Measurements from ENCODE around the gene HAUS6. TPM values are rescaled to one million over a fixed set of nuclear protein-coding genes. Genes with fewer than 3 reads are reported as not detected.

HAUS6 gene
- total RNA-seq, 1 experiment from 2014 or later, result 14.4 TPM

DNA sequence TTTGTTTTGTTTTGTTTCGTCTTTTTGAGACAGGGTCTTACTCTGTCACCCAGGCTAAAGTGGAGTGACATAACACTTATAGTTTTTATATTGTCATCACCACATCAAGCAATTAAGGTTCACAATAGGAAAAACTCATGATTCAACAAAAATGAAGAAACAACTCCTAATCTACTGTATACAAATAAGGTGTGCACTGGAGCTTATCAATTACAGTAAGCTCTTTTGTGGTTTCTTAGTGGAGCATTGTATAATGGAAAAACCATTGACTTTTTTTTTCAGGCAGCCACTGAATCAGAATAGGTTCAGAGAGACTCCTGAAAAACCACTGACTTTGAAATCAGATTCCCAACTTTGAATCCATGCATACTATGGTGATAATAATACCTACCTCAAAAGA, 35.4 kb upstream of the HAUS6 start:
- POLR2A ChIA-PET (ENCODE audit: unreplicated experiment), result no interaction called here
- CTCF ChIA-PET, result no interaction called here
- H3K27ac ChIP-seq (ENCODE audit: low read length), result no peak overlapping the region

DNA sequence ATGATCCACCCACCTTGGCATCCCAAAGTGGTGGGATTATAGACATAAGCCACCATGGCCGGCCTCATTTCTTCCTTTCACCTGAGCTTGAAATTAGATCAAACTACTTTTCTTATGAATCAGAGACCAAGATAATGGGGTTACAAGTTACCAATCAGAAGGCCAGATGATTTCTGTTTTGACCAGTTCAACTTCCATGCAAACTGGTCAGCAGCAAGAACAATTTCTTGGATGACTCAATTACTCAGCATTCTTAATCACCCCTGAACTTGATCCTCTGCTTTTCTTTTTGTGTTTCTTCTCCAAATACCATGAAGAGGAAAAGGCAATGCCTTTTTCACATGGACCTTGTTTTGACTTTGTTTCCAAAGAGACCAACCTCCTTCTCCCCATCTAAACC, 34.6 kb upstream of the HAUS6 start:
- TF ChIP-seq EZH2phosphoT487 (IDR thresholded peaks at IDR 0.05; ENCODE audit: borderline replicate concordance, low read length) (no peak), EZH2 (IDR thresholded peaks at IDR 0.05; ENCODE audit: low read length, unreplicated experiment) (no peak)
- TF ChIP-seq, protein P1, sequence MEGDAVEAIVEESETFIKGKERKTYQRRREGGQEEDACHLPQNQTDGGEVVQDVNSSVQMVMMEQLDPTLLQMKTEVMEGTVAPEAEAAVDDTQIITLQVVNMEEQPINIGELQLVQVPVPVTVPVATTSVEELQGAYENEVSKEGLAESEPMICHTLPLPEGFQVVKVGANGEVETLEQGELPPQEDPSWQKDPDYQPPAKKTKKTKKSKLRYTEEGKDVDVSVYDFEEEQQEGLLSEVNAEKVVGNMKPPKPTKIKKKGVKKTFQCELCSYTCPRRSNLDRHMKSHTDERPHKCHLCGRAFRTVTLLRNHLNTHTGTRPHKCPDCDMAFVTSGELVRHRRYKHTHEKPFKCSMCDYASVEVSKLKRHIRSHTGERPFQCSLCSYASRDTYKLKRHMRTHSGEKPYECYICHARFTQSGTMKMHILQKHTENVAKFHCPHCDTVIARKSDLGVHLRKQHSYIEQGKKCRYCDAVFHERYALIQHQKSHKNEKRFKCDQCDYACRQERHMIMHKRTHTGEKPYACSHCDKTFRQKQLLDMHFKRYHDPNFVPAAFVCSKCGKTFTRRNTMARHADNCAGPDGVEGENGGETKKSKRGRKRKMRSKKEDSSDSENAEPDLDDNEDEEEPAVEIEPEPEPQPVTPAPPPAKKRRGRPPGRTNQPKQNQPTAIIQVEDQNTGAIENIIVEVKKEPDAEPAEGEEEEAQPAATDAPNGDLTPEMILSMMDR (conservative IDR thresholded peaks at IDR 0.05; ENCODE audit: low read depth, low read length), result no peak
- intact Hi-C loops (cut with micrococcal nuclease), result no loop called here
- POLR2A ChIA-PET (ENCODE audit: unreplicated experiment), result no interaction called here
- Histone ChIP-seq H3K4me3 (ENCODE audit: low read length) (no peak overlapping the region), H3K36me3 (ENCODE audit: low read depth, low read length) (no peaks in the 10 kb centered on the region), H3K9me3 (ENCODE audit: low read length) (no peaks in the 10 kb centered on the region), H3K4me2 (ENCODE audit: low read length) (0 out of 2 replicates have a peak overlapping the region, but pooled peaks have one; percentile 12), H3K27me3 (ENCODE audit: low read length) (no peaks in the 10 kb centered on the region), H3K9ac (ENCODE audit: low read length) (no peak overlapping the region), H3K79me2 (ENCODE audit: low read length) (no peaks in the 10 kb centered on the region), H4K20me1 (ENCODE audit: low read length) (no peaks in the 10 kb centered on the region), H3K4me1 (ENCODE audit: insufficient read depth, low read length) (peaks cover 5% of the 10 kb centered on the region; the same call in 1 of the 2 replicates), H3K27ac (ENCODE audit: low read length) (no peak overlapping the region), H3F3A (ENCODE audit: low read length, unreplicated experiment) (no peaks in the 10 kb centered on the region), H3K9me2 (replicated peaks; ENCODE audit: low read length) (no peaks in the 10 kb centered on the region), H2AFZ (ENCODE audit: low read length) (no peak overlapping the region)
- no TSS peak for BruUV-seq (replicated peaks)
- CTCF ChIA-PET, result no interaction called here
- no peak; the same call in 1 of the 2 replicates for ATAC-seq
- DNase-seq, result peak; percentile 50

More for the DNA sequence above, 35.4 kb upstream of the HAUS6 start:
- intact Hi-C loops (cut with micrococcal nuclease), result no loop called here
- H3F3A ChIP-seq (ENCODE audit: low read length, unreplicated experiment), result no peaks in the 10 kb centered on the region
- H3K36me3 ChIP-seq (ENCODE audit: low read depth, low read length), result no peaks in the 10 kb centered on the region
- H3K4me3 ChIP-seq (ENCODE audit: low read length), result no peak overlapping the region
- TF ChIP-seq, protein P1 (conservative IDR thresholded peaks at IDR 0.05; ENCODE audit: low read depth, low read length), result no peak
- TF ChIP-seq EZH2 (IDR thresholded peaks at IDR 0.05; ENCODE audit: low read length, unreplicated experiment) (no peak), EZH2phosphoT487 (IDR thresholded peaks at IDR 0.05; ENCODE audit: borderline replicate concordance, low read length) (no peak)
- DNase-seq (no peak), ATAC-seq (no peak)
- no peak overlapping the region for H2AFZ ChIP-seq (ENCODE audit: low read length)
- no peaks in the 10 kb centered on the region for H4K20me1 ChIP-seq (ENCODE audit: low read length)
- H3K9me2 ChIP-seq (replicated peaks; ENCODE audit: low read length), result no peaks in the 10 kb centered on the region
- no peaks in the 10 kb centered on the region for H3K79me2 ChIP-seq (ENCODE audit: low read length)
- H3K4me1 ChIP-seq (ENCODE audit: insufficient read depth, low read length), result peaks cover 5% of the 10 kb centered on the region; the same call in 1 of the 2 replicates
- no peaks in the 10 kb centered on the region for H3K27me3 ChIP-seq (ENCODE audit: low read length)
- H3K4me2 ChIP-seq (ENCODE audit: low read length), result no peak overlapping the region
- no TSS peak for BruUV-seq (replicated peaks)
- no peaks in the 10 kb centered on the region for H3K9me3 ChIP-seq (ENCODE audit: low read length)
- no peak overlapping the region for H3K9ac ChIP-seq (ENCODE audit: low read length)

DNA sequence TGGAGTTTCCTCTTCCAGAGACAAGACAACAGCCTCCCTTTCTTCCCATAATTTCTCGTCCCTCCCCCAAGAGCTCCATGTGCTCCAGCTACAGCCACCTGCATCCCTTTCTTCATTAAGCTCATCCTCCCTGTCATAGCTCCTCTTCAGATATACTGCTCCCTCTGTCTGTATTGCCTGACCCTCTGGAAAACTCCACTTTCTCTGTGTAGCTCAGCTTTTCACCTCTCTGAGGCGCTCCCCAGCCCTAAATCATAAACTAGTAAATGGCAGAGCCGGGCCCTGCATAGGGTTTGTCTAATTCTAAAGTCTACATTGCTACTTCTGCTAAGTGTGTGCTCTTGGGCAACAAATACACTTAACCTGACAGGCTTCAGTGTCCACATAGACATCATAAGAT, 33.4 kb upstream of the HAUS6 start:
- no peak for TF ChIP-seq EZH2phosphoT487 (IDR thresholded peaks at IDR 0.05; ENCODE audit: borderline replicate concordance, low read length)
- TF ChIP-seq, protein P1 (conservative IDR thresholded peaks at IDR 0.05; ENCODE audit: low read depth, low read length), result no peak
- TF ChIP-seq EZH2 (IDR thresholded peaks at IDR 0.05; ENCODE audit: low read length, unreplicated experiment), result no peak
- H3K9ac ChIP-seq (ENCODE audit: low read length), result no peak overlapping the region
- H2AFZ ChIP-seq (ENCODE audit: low read length), result no peak overlapping the region
- H3K27me3 ChIP-seq (ENCODE audit: low read length), result no peaks in the 10 kb centered on the region
- intact Hi-C loops (cut with micrococcal nuclease), result no loop called here
- peaks cover 5% of the 10 kb centered on the region; the same call in 1 of the 2 replicates for H3K4me1 ChIP-seq (ENCODE audit: insufficient read depth, low read length)
- H3K36me3 ChIP-seq (ENCODE audit: low read depth, low read length), result no peaks in the 10 kb centered on the region
- H4K20me1 ChIP-seq (ENCODE audit: low read length), result no peaks in the 10 kb centered on the region
- POLR2A ChIA-PET (ENCODE audit: unreplicated experiment), result interaction anchor here (0.7 kb wide), 1 partner anchor 657 kb away, joined by 7 read pairs; no protein-coding TSS in a partner anchor
- no peak overlapping the region for H3K4me2 ChIP-seq (ENCODE audit: low read length)
- no peaks in the 10 kb centered on the region for H3K9me3 ChIP-seq (ENCODE audit: low read length)
- CTCF ChIA-PET, result no interaction called here
- no peak overlapping the region for H3K27ac ChIP-seq (ENCODE audit: low read length)
- no peaks in the 10 kb centered on the region for H3K9me2 ChIP-seq (replicated peaks; ENCODE audit: low read length)
- no TSS peak for BruUV-seq (replicated peaks)
- ATAC-seq (no peak), DNase-seq (no peak)
- no peaks in the 10 kb centered on the region for H3F3A ChIP-seq (ENCODE audit: low read length, unreplicated experiment)
- H3K79me2 ChIP-seq (ENCODE audit: low read length), result no peaks in the 10 kb centered on the region
- no peak overlapping the region for H3K4me3 ChIP-seq (ENCODE audit: low read length)

All from PC-3 (cell line).